Astrocyte (in vitro differentiated cells and primary cell): Measurements from ENCODE around the gene OR10AD1.

Experiments
- EZH2 ChIP-seq: IDR thresholded peaks from 2 replicates; pipeline ENCODE4 v1.6.1; 2012; ENCODE audit warnings: mild to moderate bottlenecking, low read length, inconsistent platforms; ENCODE audit not compliant: insufficient read depth
- TF ChIP-seq, protein P1 (sequence below): IDR thresholded peaks from 2 replicates; pipeline ENCODE4 v1.5.1; 2011; ENCODE audit warnings: low read depth, mild to moderate bottlenecking, inconsistent platforms, low read length, moderate library complexity; ENCODE audit not compliant: insufficient read depth

DNA sequence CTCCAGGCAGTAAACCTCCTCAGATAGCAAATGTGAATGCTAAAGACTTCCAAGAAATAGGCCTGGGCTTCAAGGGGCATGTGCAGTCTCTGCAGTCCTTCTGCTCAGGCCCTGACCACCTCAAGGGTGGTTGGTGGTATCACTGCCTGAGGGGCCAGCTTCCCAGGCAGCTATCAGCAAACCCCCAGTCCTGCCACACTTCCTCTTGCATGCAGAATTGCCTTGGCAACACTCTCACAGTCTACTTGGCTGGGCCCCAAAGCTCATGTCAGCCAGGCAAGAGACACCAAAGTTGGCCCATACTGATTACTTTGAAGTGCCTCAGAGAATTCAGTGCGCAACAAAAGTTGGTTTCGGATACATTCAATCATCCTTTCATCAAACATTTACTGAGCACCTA lies 42.3 kb downstream of the OR10AD1 start:
- TF ChIP-seq, protein P1, sequence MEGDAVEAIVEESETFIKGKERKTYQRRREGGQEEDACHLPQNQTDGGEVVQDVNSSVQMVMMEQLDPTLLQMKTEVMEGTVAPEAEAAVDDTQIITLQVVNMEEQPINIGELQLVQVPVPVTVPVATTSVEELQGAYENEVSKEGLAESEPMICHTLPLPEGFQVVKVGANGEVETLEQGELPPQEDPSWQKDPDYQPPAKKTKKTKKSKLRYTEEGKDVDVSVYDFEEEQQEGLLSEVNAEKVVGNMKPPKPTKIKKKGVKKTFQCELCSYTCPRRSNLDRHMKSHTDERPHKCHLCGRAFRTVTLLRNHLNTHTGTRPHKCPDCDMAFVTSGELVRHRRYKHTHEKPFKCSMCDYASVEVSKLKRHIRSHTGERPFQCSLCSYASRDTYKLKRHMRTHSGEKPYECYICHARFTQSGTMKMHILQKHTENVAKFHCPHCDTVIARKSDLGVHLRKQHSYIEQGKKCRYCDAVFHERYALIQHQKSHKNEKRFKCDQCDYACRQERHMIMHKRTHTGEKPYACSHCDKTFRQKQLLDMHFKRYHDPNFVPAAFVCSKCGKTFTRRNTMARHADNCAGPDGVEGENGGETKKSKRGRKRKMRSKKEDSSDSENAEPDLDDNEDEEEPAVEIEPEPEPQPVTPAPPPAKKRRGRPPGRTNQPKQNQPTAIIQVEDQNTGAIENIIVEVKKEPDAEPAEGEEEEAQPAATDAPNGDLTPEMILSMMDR: no peak
- no peak for TF ChIP-seq EZH2
